Measurements from ENCODE around the gene RUNX2. TPM values are rescaled to one million over a fixed set of nuclear protein-coding genes. Genes with fewer than 3 reads are reported as not detected.
A peak's percentile ranks its signal among the peaks of the same experiment; 100 is the strongest.

Gene RUNX2
- polyA plus RNA-seq, 1 donor from 2014 or later = not detected

- Histone ChIP-seq H3K9me3 (ENCODE audit: low read length) (no peaks in the 10 kb centered on the region), H3K9ac (ENCODE audit: low read length) (peak overlapping the region; percentile 56), H3K79me2 (replicated peaks; ENCODE audit: insufficient read depth, low read length) (no peaks in the 10 kb centered on the region), H3K36me3 (ENCODE audit: insufficient read depth, low read length) (no peaks in the 10 kb centered on the region), H3K4me3 (ENCODE audit: low read length) (peak overlapping the region; percentile 80), H3F3A (ENCODE audit: insufficient read depth, low read length, poor library complexity, severe bottlenecking) (no peaks in the 10 kb centered on the region), H4K20me1 (ENCODE audit: insufficient read depth) (no peaks in the 10 kb centered on the region), H2AFZ (ENCODE audit: low read depth, low read length) (peak overlapping the region; percentile 9), H3K27ac (ENCODE audit: low read length) (no peak overlapping the region), H3K4me2 (ENCODE audit: low read length) (peak overlapping the region; percentile 71), H3K27me3 (ENCODE audit: insufficient read depth, low read depth, low read length) (peaks cover 92% of the 10 kb centered on the region), H3K9me2 (ENCODE audit: insufficient read depth, low read length) (no peaks in the 10 kb centered on the region)
- TF ChIP-seq MXI1 (conservative IDR thresholded peaks at IDR 0.05; ENCODE audit: poor library complexity, severe bottlenecking) (no peak), EP300 (conservative IDR thresholded peaks at IDR 0.05; ENCODE audit: poor library complexity, severe bottlenecking) (no peak), REST (IDR thresholded peaks at IDR 0.05; ENCODE audit: borderline replicate concordance) (no peak), TAF1 (IDR thresholded peaks at IDR 0.05; ENCODE audit: low read depth) (no peak), SMC3 (conservative IDR thresholded peaks at IDR 0.05; ENCODE audit: poor library complexity) (no peak), RAD21 (conservative IDR thresholded peaks at IDR 0.05) (no peak), EZH2 (IDR thresholded peaks at IDR 0.05; ENCODE audit: borderline replicate concordance, insufficient read depth, low read length, poor library complexity, severe bottlenecking) (no peak), CTCF (IDR thresholded peaks at IDR 0.05; ENCODE audit: poor library complexity, severe bottlenecking) (no peak), POLR2AphosphoS5 (IDR thresholded peaks at IDR 0.05) (no peak)
Measured at GRCh38 chr6:45420909-45421708, 93.0 kb downstream of the RUNX2 start.

- peak overlapping the region; percentile 46 for H2AFZ ChIP-seq (ENCODE audit: low read depth, low read length)
- no peaks in the 10 kb centered on the region for H3F3A ChIP-seq (ENCODE audit: insufficient read depth, low read length, poor library complexity, severe bottlenecking)
- H3K9me3 ChIP-seq (ENCODE audit: low read length) = no peaks in the 10 kb centered on the region
- H4K20me1 ChIP-seq (ENCODE audit: insufficient read depth) = no peaks in the 10 kb centered on the region
- H3K27ac ChIP-seq (ENCODE audit: low read length) = no peak overlapping the region
- TF ChIP-seq EZH2 (IDR thresholded peaks at IDR 0.05; ENCODE audit: borderline replicate concordance, insufficient read depth, low read length, poor library complexity, severe bottlenecking) (peak; percentile 33), MXI1 (conservative IDR thresholded peaks at IDR 0.05; ENCODE audit: poor library complexity, severe bottlenecking) (peak; percentile 37), CTCF (IDR thresholded peaks at IDR 0.05; ENCODE audit: poor library complexity, severe bottlenecking) (peak; percentile 62), POLR2AphosphoS5 (IDR thresholded peaks at IDR 0.05) (no peak), TAF1 (IDR thresholded peaks at IDR 0.05; ENCODE audit: low read depth) (no peak), RAD21 (conservative IDR thresholded peaks at IDR 0.05) (peak; percentile 63), REST (IDR thresholded peaks at IDR 0.05; ENCODE audit: borderline replicate concordance) (no peak), EP300 (conservative IDR thresholded peaks at IDR 0.05; ENCODE audit: poor library complexity, severe bottlenecking) (no peak), SMC3 (conservative IDR thresholded peaks at IDR 0.05; ENCODE audit: poor library complexity) (peak; percentile 67)
- H3K9me2 ChIP-seq (ENCODE audit: insufficient read depth, low read length) = no peaks in the 10 kb centered on the region
- peak overlapping the region; percentile 80 for H3K4me3 ChIP-seq (ENCODE audit: low read length)
- no peaks in the 10 kb centered on the region for H3K36me3 ChIP-seq (ENCODE audit: insufficient read depth, low read length)
- H3K9ac ChIP-seq (ENCODE audit: low read length) = peak overlapping the region; percentile 56
- peak overlapping the region; percentile 71 for H3K4me2 ChIP-seq (ENCODE audit: low read length)
- peaks cover 86% of the 10 kb centered on the region for H3K27me3 ChIP-seq (ENCODE audit: insufficient read depth, low read depth, low read length)
- no peaks in the 10 kb centered on the region for H3K79me2 ChIP-seq (replicated peaks; ENCODE audit: insufficient read depth, low read length)
Measured at GRCh38 chr6:45421709-45422502, 93.8 kb downstream of the RUNX2 start.
